ENCODE measurements around the gene GNAS-AS1. TPM values are rescaled to one million over a fixed set of nuclear protein-coding genes. Genes with fewer than 3 reads are reported as not detected.
"Not testable (repeated sequence)": the region's sequence is repeated elsewhere in the genome, so short reads cannot be mapped to it uniquely, and the experiment has no call there.

Gene GNAS-AS1
- polyA plus RNA-seq, 6 donors from 2014 or later = 0.35 TPM; not detected in 5

- DNase-seq = no peak
- H3K27ac Mint-ChIP-seq = no peak overlapping the region
Observed at GRCh38 chr20:58833921-58834320, 16.8 kb downstream of the GNAS-AS1 start.

GRCh38 chr20:58832457-58832856 is 18.2 kb downstream of the GNAS-AS1 start:
- DNase-seq (no peak), ATAC-seq (ENCODE audit: low read depth in 2 of 2) (no peak)
- Mint-ChIP-seq H3K27ac (no peak overlapping the region), H3K4me3 (no peak overlapping the region), H3K9me3 (peaks cover 0 to 5% (median 0%) of the 10 kb centered on the region in 7 donors), H3K36me3 (peaks cover 0 to 7% of the 10 kb centered on the region in 2 donors), H3K4me1 (peaks cover 0 to 4% (median 0%) of the 10 kb centered on the region in 3 donors), H3K27me3 (peaks cover 8 to 52% (median 28%) of the 10 kb centered on the region in 3 donors)

More at GRCh38 chr20:58833921-58834320, 16.8 kb downstream of the GNAS-AS1 start:
- ATAC-seq (ENCODE audit: low read depth in 2 of 2) = no peak
- Mint-ChIP-seq H3K4me3 (peak overlapping the region in 1 of 8 donors; percentile 31), H3K4me1 (peaks cover 0 to 4% (median 0%) of the 10 kb centered on the region in 3 donors), H3K9me3 (peaks cover 0 to 5% (median 0%) of the 10 kb centered on the region in 7 donors), H3K27me3 (peaks cover 8 to 56% (median 28%) of the 10 kb centered on the region in 3 donors), H3K36me3 (peaks cover 0 to 7% of the 10 kb centered on the region in 2 donors)

GRCh38 chr20:58829531-58829941 is 21.2 kb downstream of the GNAS-AS1 start:
- no peak for ATAC-seq (ENCODE audit: low read depth in 2 of 2)
- H3K4me3 Mint-ChIP-seq = no peak overlapping the region
- no peak overlapping the region for H3K27ac Mint-ChIP-seq
- peaks cover 0 to 7% of the 10 kb centered on the region in 2 donors for H3K36me3 Mint-ChIP-seq
- DNase-seq = no peak
- H3K9me3 Mint-ChIP-seq = peaks cover 0 to 5% (median 0%) of the 10 kb centered on the region in 7 donors
- H3K4me1 Mint-ChIP-seq = peaks cover 0 to 4% (median 0%) of the 10 kb centered on the region in 3 donors
- peaks cover 0 to 28% (median 15%) of the 10 kb centered on the region in 3 donors for H3K27me3 Mint-ChIP-seq

GRCh38 chr20:58828804-58829203 is 21.9 kb downstream of the GNAS-AS1 start:
- not testable (repeated sequence) for H3K36me3 Mint-ChIP-seq; ATAC-seq (ENCODE audit: low read depth in 2 of 2); DNase-seq; H3K4me1 Mint-ChIP-seq; H3K4me3 Mint-ChIP-seq; H3K27ac Mint-ChIP-seq; H3K9me3 Mint-ChIP-seq
- H3K27me3 Mint-ChIP-seq = peaks cover 0 to 20% (median 8%) of the 10 kb centered on the region in 3 donors

GRCh38 chr20:58828136-58828535 is 22.6 kb downstream of the GNAS-AS1 start:
- peaks cover 0 to 5% (median 0%) of the 10 kb centered on the region in 7 donors for H3K9me3 Mint-ChIP-seq
- H3K4me1 Mint-ChIP-seq = peaks cover 0 to 4% (median 0%) of the 10 kb centered on the region in 3 donors
- H3K36me3 Mint-ChIP-seq = peaks cover 0 to 7% of the 10 kb centered on the region in 2 donors
- peaks cover 0 to 14% (median 1%) of the 10 kb centered on the region in 3 donors for H3K27me3 Mint-ChIP-seq
- no peak for ATAC-seq (ENCODE audit: low read depth in 2 of 2)
- no peak overlapping the region for H3K4me3 Mint-ChIP-seq
- DNase-seq = no peak
- no peak overlapping the region for H3K27ac Mint-ChIP-seq

GRCh38 chr20:58826271-58826670 is 24.4 kb downstream of the GNAS-AS1 start:
- Mint-ChIP-seq H3K4me1 (peaks cover 0 to 4% (median 0%) of the 10 kb centered on the region in 3 donors), H3K27ac (peak overlapping the region in 1 of 6 donors; percentile 75), H3K36me3 (peaks cover 0 to 7% of the 10 kb centered on the region in 2 donors), H3K9me3 (peaks cover 0 to 5% (median under 1%) of the 10 kb centered on the region in 7 donors), H3K27me3 (peaks cover 0 to 6% (median 0%) of the 10 kb centered on the region in 3 donors), H3K4me3 (no peak overlapping the region)
- DNase-seq = no peak
- ATAC-seq (ENCODE audit: low read depth in 2 of 2) = no peak

GRCh38 chr20:58825450-58825849 is 25.3 kb downstream of the GNAS-AS1 start:
- Mint-ChIP-seq H3K9me3 (peaks cover 0 to 6% (median 2%) of the 10 kb centered on the region in 7 donors), H3K27me3 (peaks cover 0 to 6% (median 0%) of the 10 kb centered on the region in 3 donors), H3K4me1 (peaks cover 0 to under 1% (median 0%) of the 10 kb centered on the region in 3 donors), H3K27ac (no peak overlapping the region), H3K4me3 (no peak overlapping the region), H3K36me3 (peaks cover 0 to 2% of the 10 kb centered on the region in 2 donors)
- no peak for DNase-seq
- ATAC-seq (ENCODE audit: low read depth in 2 of 2) = no peak

- H3K36me3 Mint-ChIP-seq = no peaks in the 10 kb centered on the region
- no peak for DNase-seq
Observed at GRCh38 chr20:58824843-58825242, 25.9 kb downstream of the GNAS-AS1 start.

GRCh38 chr20:58822748-58823730 is 27.7 kb downstream of the GNAS-AS1 start:
- no peak for DNase-seq
- Mint-ChIP-seq H3K9me3 (peaks cover 0 to 7% (median 2%) of the 10 kb centered on the region in 7 donors), H3K27ac (peak overlapping the region in 1 of 6 donors; percentile 91), H3K4me1 (no peaks in the 10 kb centered on the region), H3K4me3 (no peak overlapping the region), H3K36me3 (no peaks in the 10 kb centered on the region), H3K27me3 (peaks cover 0 to 4% (median 0%) of the 10 kb centered on the region in 3 donors)
- no peak for ATAC-seq (ENCODE audit: low read depth in 2 of 2)

More at GRCh38 chr20:58824843-58825242, 25.9 kb downstream of the GNAS-AS1 start:
- no peak for ATAC-seq (ENCODE audit: low read depth in 2 of 2)
- peaks cover 0 to 7% (median 2%) of the 10 kb centered on the region in 7 donors for H3K9me3 Mint-ChIP-seq
- H3K4me3 Mint-ChIP-seq = no peak overlapping the region
- no peak overlapping the region for H3K27ac Mint-ChIP-seq
- H3K4me1 Mint-ChIP-seq = no peaks in the 10 kb centered on the region
- peaks cover 0 to 6% (median 0%) of the 10 kb centered on the region in 3 donors for H3K27me3 Mint-ChIP-seq

- ATAC-seq (ENCODE audit: low read depth in 2 of 2) = no peak
- no peak overlapping the region for H3K27ac Mint-ChIP-seq
- no peak overlapping the region for H3K4me3 Mint-ChIP-seq
- H3K36me3 Mint-ChIP-seq = no peaks in the 10 kb centered on the region
- H3K27me3 Mint-ChIP-seq = peaks cover 4 to 6% (median 4%) of the 10 kb centered on the region in 3 donors
- H3K4me1 Mint-ChIP-seq = no peaks in the 10 kb centered on the region
- H3K9me3 Mint-ChIP-seq = peaks cover 0 to 7% (median 2%) of the 10 kb centered on the region in 7 donors
- no peak for DNase-seq
Observed at GRCh38 chr20:58822149-58822548, 28.6 kb downstream of the GNAS-AS1 start.

GRCh38 chr20:58820515-58820914 is 30.2 kb downstream of the GNAS-AS1 start:
- not testable (repeated sequence) for ATAC-seq (ENCODE audit: low read depth in 2 of 2); DNase-seq; H3K27ac Mint-ChIP-seq; H3K36me3 Mint-ChIP-seq; H3K9me3 Mint-ChIP-seq; H3K4me1 Mint-ChIP-seq; H3K4me3 Mint-ChIP-seq
- H3K27me3 Mint-ChIP-seq = peaks cover 4 to 17% (median 13%) of the 10 kb centered on the region in 3 donors

GRCh38 chr20:58819921-58820320 is 30.8 kb downstream of the GNAS-AS1 start:
- DNase-seq (no peak), ATAC-seq (ENCODE audit: low read depth in 2 of 2) (no peak)
- Mint-ChIP-seq H3K9me3 (peaks cover 0 to 7% (median 2%) of the 10 kb centered on the region in 7 donors), H3K4me3 (no peak overlapping the region), H3K27ac (no peak overlapping the region), H3K27me3 (peaks cover 4 to 21% (median 16%) of the 10 kb centered on the region in 3 donors), H3K4me1 (no peaks in the 10 kb centered on the region), H3K36me3 (no peaks in the 10 kb centered on the region)

GRCh38 chr20:58818586-58819285 is 32.0 kb downstream of the GNAS-AS1 start:
- Mint-ChIP-seq H3K27me3 (peaks cover 4 to 28% (median 22%) of the 10 kb centered on the region in 3 donors), H3K4me1 (no peaks in the 10 kb centered on the region), H3K4me3 (no peak overlapping the region), H3K27ac (no peak overlapping the region), H3K36me3 (no peaks in the 10 kb centered on the region), H3K9me3 (peaks cover 0 to 7% (median 2%) of the 10 kb centered on the region in 7 donors)
- DNase-seq (no peak), ATAC-seq (ENCODE audit: low read depth in 2 of 2) (no peak)

Data from naive B cell (primary cell).